Testis (tissue), 3 donors: ENCODE data around the gene PXMP4. TPM values are rescaled to one million over a fixed set of nuclear protein-coding genes. Genes with fewer than 3 reads are reported as not detected.

Experiments used
- DNase-seq: peaks from one replicate; pipeline ENCODE4 v3.0.0-alpha.2; 2019
- H3K27ac ChIP-seq, 2 donors: fragments of 200-600 bp; sonication (generic); one replicate each; pipeline ENCODE4 v1.5.1; 2019
- H3K27me3 ChIP-seq: fragments of 200-600 bp; sonication (generic); one replicate; pipeline ENCODE4 v1.5.1; 2019
- H3K36me3 ChIP-seq: fragments of 200-600 bp; sonication (generic); one replicate; pipeline ENCODE4 v1.5.1; 2017; ENCODE audit warnings: low read depth; ENCODE audit errors: missing control alignments
- H3K4me1 ChIP-seq: fragments of 200-600 bp; sonication (generic); one replicate; pipeline ENCODE4 v1.5.1; 2019
- H3K4me3 ChIP-seq, 2 donors: fragments of 200-600 bp; sonication (generic); one replicate each; pipeline ENCODE4 v1.5.1; 2017 to 2019
- H3K9me3 ChIP-seq: fragments of 200-600 bp; sonication (generic); one replicate; pipeline ENCODE4 v1.5.1; 2017
- POLR2A ChIP-seq: fragments of 450-650 bp; IDR thresholded peaks from one replicate; pipeline ENCODE4 v1.6.1; 2017; ENCODE audit warnings: antibody characterized with exemption, mild to moderate bottlenecking, moderate library complexity
- WGBS, 2 donors: methylation state at CpG; one replicate each; pipeline ENCODE4 v1.1.5; 2018; 5-methylcytosine and 5-hydroxymethylcytosine counted together
- intact Hi-C: fragments of 100-400 bp; cut with DNase I; formaldehyde crosslinking; loops from one replicate; pipeline ENCODE4 v1.15.1; 2023; ENCODE audit warnings: low total_unique reads
- polyA plus RNA-seq: library from polyadenylated mRNA; stranded (reverse); fragments of 350-450 nt; fragmentation: Illumina TruSeq; extraction: RNeasy Lipid Tissue Mini Kit (QIAGEN cat#74804); gene quantifications from one replicate; pipeline ENCODE4 v1.2.3, GENCODE V29; 2014; ENCODE audit warnings: low read depth, low replicate concordance; ENCODE audit not compliant: insufficient read depth
- total RNA-seq, 2 donors: library from RNA; depleted of rRNA; stranded (reverse); fragments of >200 nt; gene quantifications; one replicate each; pipeline ENCODE4 v1.2.3, GENCODE V29; 2016
- TF ChIP-seq, protein P1 (sequence below), 3 experiments: fragments of 450-650 bp in 2 of 3; fragments of 200-600 bp in 1 of 3; sonication (generic) in 1 of 3; IDR thresholded peaks; one replicate each; pipeline ENCODE4 v1.5.1; 2016 to 2019; ENCODE audit warnings: antibody characterized with exemption in 3 of 3, mild to moderate bottlenecking in 2 of 3, moderate library complexity in 1 of 3

The PXMP4 gene
- total and polyA plus RNA-seq, 3 donors from 2014 or later = 4.6 to 6.8 (median 5.1) TPM

DNA sequence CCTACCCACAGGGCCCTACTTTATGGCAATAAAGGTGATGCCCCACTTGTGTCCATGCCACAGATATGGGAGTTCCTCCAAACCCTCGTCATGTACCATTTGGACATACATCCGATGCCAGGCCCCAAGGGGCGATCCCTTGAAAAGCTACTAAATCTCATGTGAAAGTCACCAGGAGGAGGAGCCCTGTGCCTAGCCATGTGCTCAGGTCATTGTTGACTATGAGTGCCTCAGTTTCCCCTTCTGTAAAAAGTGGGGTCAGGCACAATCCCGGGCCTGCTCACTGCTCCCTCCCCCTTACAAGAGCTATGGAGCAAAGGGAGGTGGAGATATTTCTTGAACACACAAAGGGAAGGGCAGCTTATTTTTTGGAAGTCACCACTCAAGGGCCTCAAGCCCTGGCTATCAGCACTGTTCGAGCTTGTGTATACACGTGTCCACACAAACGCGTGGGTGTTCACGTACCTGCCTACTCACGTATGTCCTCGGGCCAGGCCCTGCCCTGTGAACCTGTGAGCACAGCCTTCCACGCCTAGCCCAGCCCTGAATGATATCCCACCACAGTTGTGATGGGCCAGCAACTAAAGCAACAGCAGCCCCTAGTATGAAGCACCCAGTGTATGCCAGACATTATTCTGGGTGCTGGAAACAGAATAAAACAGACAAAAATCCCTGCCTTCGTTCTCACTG lies 51.5 kb downstream of the PXMP4 start:
- H3K36me3 ChIP-seq = no peaks in the 10 kb centered on the region
- no peaks in the 10 kb centered on the region for H3K27me3 ChIP-seq
- 83 to 88% methylated on average over 6 to 13 of the region's 13 CpGs for WGBS, 2 donors
- H3K9me3 ChIP-seq = no peaks in the 10 kb centered on the region
- H3K4me3 ChIP-seq = no peak overlapping the region
- TF ChIP-seq, protein P1, sequence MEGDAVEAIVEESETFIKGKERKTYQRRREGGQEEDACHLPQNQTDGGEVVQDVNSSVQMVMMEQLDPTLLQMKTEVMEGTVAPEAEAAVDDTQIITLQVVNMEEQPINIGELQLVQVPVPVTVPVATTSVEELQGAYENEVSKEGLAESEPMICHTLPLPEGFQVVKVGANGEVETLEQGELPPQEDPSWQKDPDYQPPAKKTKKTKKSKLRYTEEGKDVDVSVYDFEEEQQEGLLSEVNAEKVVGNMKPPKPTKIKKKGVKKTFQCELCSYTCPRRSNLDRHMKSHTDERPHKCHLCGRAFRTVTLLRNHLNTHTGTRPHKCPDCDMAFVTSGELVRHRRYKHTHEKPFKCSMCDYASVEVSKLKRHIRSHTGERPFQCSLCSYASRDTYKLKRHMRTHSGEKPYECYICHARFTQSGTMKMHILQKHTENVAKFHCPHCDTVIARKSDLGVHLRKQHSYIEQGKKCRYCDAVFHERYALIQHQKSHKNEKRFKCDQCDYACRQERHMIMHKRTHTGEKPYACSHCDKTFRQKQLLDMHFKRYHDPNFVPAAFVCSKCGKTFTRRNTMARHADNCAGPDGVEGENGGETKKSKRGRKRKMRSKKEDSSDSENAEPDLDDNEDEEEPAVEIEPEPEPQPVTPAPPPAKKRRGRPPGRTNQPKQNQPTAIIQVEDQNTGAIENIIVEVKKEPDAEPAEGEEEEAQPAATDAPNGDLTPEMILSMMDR (IDR thresholded peaks at IDR 0.05) = no peak
- TF ChIP-seq POLR2A = no peak
- no peak overlapping the region for H3K27ac ChIP-seq
- intact Hi-C loops = loop anchor here (5.0 kb wide), 1 partner anchor 64 kb away; the partner anchor contains the start of gene ZNF341
- no peak for DNase-seq
- peaks cover 28% of the 10 kb centered on the region for H3K4me1 ChIP-seq

DNA sequence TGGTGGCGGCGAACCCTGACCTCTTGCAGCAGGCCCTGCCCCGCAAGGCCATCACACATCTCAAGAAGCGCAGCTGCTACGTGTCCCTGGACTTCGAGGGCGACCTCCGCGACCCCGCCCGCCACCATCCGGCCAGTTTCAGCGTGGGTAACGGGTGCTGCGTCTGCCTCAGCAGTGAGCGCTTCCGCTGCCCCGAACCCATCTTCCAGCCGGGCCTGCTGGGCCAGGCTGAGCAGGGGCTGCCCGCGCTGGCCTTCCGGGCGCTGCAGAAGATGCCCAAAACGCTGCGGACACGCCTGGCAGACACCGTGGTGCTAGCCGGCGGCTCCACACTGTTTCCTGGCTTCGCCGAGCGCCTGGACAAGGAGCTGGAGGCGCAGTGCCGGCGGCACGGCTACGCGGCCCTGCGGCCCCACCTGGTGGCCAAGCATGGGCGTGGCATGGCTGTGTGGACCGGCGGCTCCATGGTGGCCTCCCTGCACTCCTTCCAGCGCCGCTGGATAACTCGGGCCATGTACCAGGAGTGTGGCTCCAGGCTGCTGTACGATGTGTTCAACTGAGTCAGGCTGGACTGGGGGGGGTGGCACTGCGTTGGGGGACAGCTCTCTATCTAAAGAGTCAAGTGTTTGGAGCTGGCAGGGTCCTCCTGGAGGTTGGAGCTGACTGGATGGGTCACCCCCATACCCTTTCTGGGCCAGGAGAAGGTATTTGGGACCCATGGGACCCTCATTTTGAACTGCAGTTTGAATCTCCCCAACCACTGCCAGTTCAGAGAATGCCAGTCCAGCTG lies 52.2 kb downstream of the PXMP4 start:
- H3K27me3 ChIP-seq = no peaks in the 10 kb centered on the region
- intact Hi-C loops = loop anchor here (5.0 kb wide), 1 partner anchor 64 kb away; the partner anchor contains the start of gene ZNF341
- H3K36me3 ChIP-seq = no peaks in the 10 kb centered on the region
- DNase-seq = peak; percentile 73
- H3K4me3 ChIP-seq = peak overlapping the region; percentile 52 to 67
- H3K4me1 ChIP-seq = peaks cover 24% of the 10 kb centered on the region
- WGBS, 2 donors = 20 to 37% methylated on average over 2 to 47 of the region's 47 CpGs
- no peak for TF ChIP-seq POLR2A
- TF ChIP-seq, protein P1 (IDR thresholded peaks at IDR 0.05) = peak; percentile 77 to 83 (median 83)
- peak overlapping the region; percentile 59 to 79 for H3K27ac ChIP-seq
- no peaks in the 10 kb centered on the region for H3K9me3 ChIP-seq

DNA sequence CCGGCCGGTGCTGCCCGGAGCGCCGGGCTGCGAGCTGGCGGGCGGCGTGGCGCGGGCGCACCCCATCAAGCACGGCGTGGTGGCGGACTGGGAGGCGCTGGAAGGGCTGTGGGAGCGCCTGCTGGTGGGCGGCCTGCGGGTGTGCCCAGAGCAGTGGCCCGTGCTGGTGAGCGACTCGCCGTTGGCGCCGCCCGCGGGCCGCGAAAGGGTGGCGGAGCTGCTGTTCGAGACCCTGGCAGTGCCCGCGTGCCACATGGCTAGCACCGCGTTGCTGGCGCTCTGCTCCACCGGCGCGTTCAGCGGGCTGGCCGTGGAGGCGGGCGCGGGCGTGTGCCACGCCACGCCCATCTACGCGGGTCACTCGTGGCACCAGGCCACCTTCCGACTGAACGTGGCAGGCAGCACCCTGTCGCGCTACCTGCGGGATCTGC lies 52.9 kb downstream of the PXMP4 start:
- Histone ChIP-seq H3K27me3 (no peaks in the 10 kb centered on the region), H3K4me3 (peak overlapping the region; percentile 52 to 67), H3K4me1 (peaks cover 23% of the 10 kb centered on the region), H3K36me3 (no peaks in the 10 kb centered on the region), H3K27ac (peak overlapping the region; percentile 59 to 79), H3K9me3 (no peaks in the 10 kb centered on the region)
- DNase-seq = no peak
- WGBS, 2 donors = 35% methylated on average over 4 to 55 of the region's 55 CpGs
- TF ChIP-seq POLR2A = no peak
- TF ChIP-seq, protein P1 (IDR thresholded peaks at IDR 0.05) = no peak
- intact Hi-C loops = loop anchor here (5.0 kb wide), 1 partner anchor 65 kb away; the partner anchor contains the start of gene ZNF341

DNA sequence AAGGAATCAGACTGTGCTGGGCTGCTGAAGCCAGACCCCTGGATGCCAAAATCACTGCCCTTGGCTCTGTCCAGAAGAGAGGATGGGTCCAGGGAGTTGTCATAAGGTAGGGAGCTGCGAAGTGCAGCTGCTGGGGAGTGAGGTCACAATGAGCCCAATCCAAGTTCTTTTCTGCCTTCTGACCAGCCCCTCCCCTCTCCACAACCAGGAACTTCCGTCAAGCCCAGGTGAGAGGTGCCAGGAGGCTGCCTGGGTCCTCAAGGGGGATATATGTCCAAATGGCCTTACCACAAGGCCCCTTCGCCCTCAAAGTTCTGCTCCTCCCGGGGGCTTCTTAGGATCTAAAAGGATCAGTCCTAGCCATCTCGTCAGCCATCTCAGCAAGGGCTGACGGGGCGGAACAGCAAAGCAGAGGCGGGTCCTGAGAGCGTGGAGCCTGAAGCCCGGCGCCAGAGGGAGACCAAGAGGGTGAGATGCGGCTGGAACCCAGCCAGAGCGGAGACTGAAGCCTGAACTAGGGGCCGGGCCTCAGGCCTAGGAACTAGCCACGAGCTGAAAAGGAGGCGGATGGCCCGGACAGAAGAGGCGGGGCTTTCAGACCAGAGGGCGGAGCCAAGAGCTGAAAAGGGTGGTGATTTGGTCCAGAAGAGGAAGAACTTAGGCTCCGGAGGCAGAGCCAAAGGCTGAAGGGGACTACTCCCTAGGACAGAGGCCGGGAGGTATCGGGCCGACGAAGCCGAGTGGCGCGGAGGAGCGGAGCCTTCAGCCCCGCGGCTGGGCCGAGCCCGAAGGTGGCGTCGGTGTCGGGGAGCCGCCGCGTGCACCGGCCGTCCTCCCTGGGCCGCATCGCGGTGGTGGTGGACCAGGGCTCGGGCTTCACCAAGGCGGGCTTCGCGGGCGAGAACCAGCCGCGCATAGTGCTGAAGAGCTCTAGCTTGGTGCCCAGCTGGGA lies 53.5 kb downstream of the PXMP4 start, which contains the start of gene ACTL10:
ACTL10 (plus strand) TSS at position 651 of the 952 bp plus-strand sequence. CDS start 555 bp downstream, outside the sequence.
- TF ChIP-seq POLR2A = peak; percentile 64
- TF ChIP-seq, protein P1 (IDR thresholded peaks at IDR 0.05) = no peak
- Histone ChIP-seq H3K27ac (peak within 1 kb of the TSS; percentile 60 to 79), H3K9me3 (no peaks in the 10 kb centered on the region), H3K4me3 (peak within 1 kb of the TSS; percentile 52 to 67), H3K27me3 (no peaks in the 10 kb centered on the region), H3K36me3 (no peaks in the 10 kb centered on the region), H3K4me1 (peaks cover 19% of the 10 kb centered on the region)
- peak; percentile 95 for DNase-seq
- WGBS, 2 donors = 14 to 25% methylated on average over 29 to 50 of the region's 50 CpGs
- intact Hi-C loops = loop anchor here (5.0 kb wide), 1 partner anchor 66 kb away; the partner anchor contains the start of gene ZNF341
